Lower leg skin (tissue), 3 donors: ENCODE data around the gene C1QB.

Source experiments
- CTCF ChIP-seq, 3 donors: fragments of 450-650 bp; IDR thresholded peaks; one replicate each; pipeline ENCODE4 v1.5.1; 2016; ENCODE audit warnings: antibody characterized with exemption in 3 of 3, mild to moderate bottlenecking in 3 of 3, moderate library complexity in 2 of 3
- POLR2A ChIP-seq, 2 donors: fragments of 450-650 bp; IDR thresholded peaks; one replicate each; pipeline ENCODE4 v1.6.1; 2016 to 2017; ENCODE audit warnings: antibody characterized with exemption in 2 of 2, mild to moderate bottlenecking in 1 of 2, moderate library complexity in 1 of 2

GRCh38 chr1:22658385-22659163, 5.5 kb downstream of the C1QB start:
- TF ChIP-seq CTCF (IDR thresholded peaks at IDR 0.05) (no peak), POLR2A (IDR thresholded peaks at IDR 0.05) (no peak)
